Lower leg skin (tissue), 3 donors: ENCODE results near the gene CABCOCO1.

Experiments used
- CTCF ChIP-seq, 3 donors: fragments of 450-650 bp; IDR thresholded peaks; one replicate each; pipeline ENCODE4 v1.5.1; 2016; ENCODE audit warnings: antibody characterized with exemption in 3 of 3, mild to moderate bottlenecking in 3 of 3, moderate library complexity in 2 of 3
- POLR2A ChIP-seq, 2 donors: fragments of 450-650 bp; IDR thresholded peaks; one replicate each; pipeline ENCODE4 v1.6.1; 2016 to 2017; ENCODE audit warnings: antibody characterized with exemption in 2 of 2, mild to moderate bottlenecking in 1 of 2, moderate library complexity in 1 of 2

GRCh38 chr10:61786728-61787127 is 124.0 kb downstream of the CABCOCO1 start:
- TF ChIP-seq CTCF (IDR thresholded peaks at IDR 0.05): no peak
- no peak for TF ChIP-seq POLR2A (IDR thresholded peaks at IDR 0.05)
